Type B pancreatic cell (in vitro differentiated cells): Measurements from ENCODE around the gene HSP90AB1. TPM values are rescaled to one million over a fixed set of nuclear protein-coding genes. Genes with fewer than 3 reads are reported as not detected.

Source experiments
- DNase-seq: peaks from one replicate; pipeline ENCODE4 v3.0.0; 2021; ENCODE audit warnings: mixed read lengths; ENCODE audit not compliant: unreplicated experiment; ENCODE audit errors: extremely low spot score
- H3K27ac Mint-ChIP-seq: 2 replicates; pipeline ENCODE4 v1.8.0; 2021; ENCODE audit warnings: mild to moderate bottlenecking, mixed read lengths
- H3K27me3 Mint-ChIP-seq: 2 replicates; pipeline ENCODE4 v1.8.0; 2021; ENCODE audit warnings: mixed read lengths
- H3K36me3 Mint-ChIP-seq: 2 replicates; pipeline ENCODE4 v1.8.0; 2021; ENCODE audit warnings: mixed read lengths
- H3K4me1 Mint-ChIP-seq: one replicate; pipeline ENCODE4 v1.8.0; 2021; ENCODE audit warnings: mixed read lengths; ENCODE audit not compliant: unreplicated experiment
- H3K4me3 Mint-ChIP-seq: 2 replicates; pipeline ENCODE4 v1.8.0; 2021; ENCODE audit warnings: mild to moderate bottlenecking, mixed read lengths
- H3K9me3 Mint-ChIP-seq: 2 replicates; pipeline ENCODE4 v1.8.0; 2021; ENCODE audit warnings: mixed read lengths
- total RNA-seq: library from RNA; stranded (reverse); gene quantifications from 2 replicates; pipeline ENCODE4 v1.2.1, GENCODE V29; 2021; ENCODE audit warnings: low replicate concordance
- TF ChIP-seq, protein P1 (sequence below): fragments of 200-600 bp; sonication (generic); conservative IDR thresholded peaks from 2 replicates; pipeline ENCODE4 v1.5.0; 2021; ENCODE audit warnings: antibody characterized with exemption, mild to moderate bottlenecking

HSP90AB1 gene
- total RNA-seq, 1 donor from 2014 or later, result 1,082 TPM

GRCh38 chr6:44249082-44249748 lies 2.3 kb downstream of the HSP90AB1 start:
- DNase-seq, result no peak
- Mint-ChIP-seq H3K9me3 (no peaks in the 10 kb centered on the region), H3K27me3 (peaks cover 6% of the 10 kb centered on the region), H3K27ac (peak overlapping the region; percentile 100), H3K4me1 (peaks cover 41% of the 10 kb centered on the region), H3K36me3 (peaks cover 53% of the 10 kb centered on the region), H3K4me3 (peak overlapping the region; percentile 99)
- TF ChIP-seq, protein P1, sequence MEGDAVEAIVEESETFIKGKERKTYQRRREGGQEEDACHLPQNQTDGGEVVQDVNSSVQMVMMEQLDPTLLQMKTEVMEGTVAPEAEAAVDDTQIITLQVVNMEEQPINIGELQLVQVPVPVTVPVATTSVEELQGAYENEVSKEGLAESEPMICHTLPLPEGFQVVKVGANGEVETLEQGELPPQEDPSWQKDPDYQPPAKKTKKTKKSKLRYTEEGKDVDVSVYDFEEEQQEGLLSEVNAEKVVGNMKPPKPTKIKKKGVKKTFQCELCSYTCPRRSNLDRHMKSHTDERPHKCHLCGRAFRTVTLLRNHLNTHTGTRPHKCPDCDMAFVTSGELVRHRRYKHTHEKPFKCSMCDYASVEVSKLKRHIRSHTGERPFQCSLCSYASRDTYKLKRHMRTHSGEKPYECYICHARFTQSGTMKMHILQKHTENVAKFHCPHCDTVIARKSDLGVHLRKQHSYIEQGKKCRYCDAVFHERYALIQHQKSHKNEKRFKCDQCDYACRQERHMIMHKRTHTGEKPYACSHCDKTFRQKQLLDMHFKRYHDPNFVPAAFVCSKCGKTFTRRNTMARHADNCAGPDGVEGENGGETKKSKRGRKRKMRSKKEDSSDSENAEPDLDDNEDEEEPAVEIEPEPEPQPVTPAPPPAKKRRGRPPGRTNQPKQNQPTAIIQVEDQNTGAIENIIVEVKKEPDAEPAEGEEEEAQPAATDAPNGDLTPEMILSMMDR, result no peak

DNA sequence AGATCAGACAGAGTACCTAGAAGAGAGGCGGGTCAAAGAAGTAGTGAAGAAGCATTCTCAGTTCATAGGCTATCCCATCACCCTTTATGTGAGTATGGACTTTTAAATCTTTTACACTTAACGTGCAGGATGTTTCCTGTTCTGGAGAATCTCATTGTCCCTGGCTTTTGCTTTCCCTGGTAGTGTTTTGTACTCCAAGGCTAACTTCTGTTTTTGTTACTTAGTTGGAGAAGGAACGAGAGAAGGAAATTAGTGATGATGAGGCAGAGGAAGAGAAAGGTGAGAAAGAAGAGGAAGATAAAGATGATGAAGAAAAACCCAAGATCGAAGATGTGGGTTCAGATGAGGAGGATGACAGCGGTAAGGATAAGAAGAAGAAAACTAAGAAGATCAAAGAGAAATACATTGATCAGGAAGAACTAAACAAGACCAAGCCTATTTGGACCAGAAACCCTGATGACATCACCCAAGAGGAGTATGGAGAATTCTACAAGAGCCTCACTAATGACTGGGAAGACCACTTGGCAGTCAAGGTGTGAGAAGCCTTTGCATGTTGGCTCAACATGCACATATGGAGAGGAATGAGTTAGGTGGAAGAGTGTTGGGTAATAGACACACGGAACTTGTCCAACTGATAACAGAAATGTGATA lies 3.3 kb downstream of the HSP90AB1 start:
- H3K27ac Mint-ChIP-seq, result peak overlapping the region; percentile 61
- no peak for DNase-seq
- H3K4me1 Mint-ChIP-seq, result peaks cover 44% of the 10 kb centered on the region
- peaks cover 6% of the 10 kb centered on the region for H3K27me3 Mint-ChIP-seq
- TF ChIP-seq, protein P1, result no peak
- no peaks in the 10 kb centered on the region for H3K9me3 Mint-ChIP-seq
- peak overlapping the region; percentile 99 for H3K4me3 Mint-ChIP-seq
- peaks cover 53% of the 10 kb centered on the region for H3K36me3 Mint-ChIP-seq

GRCh38 chr6:44250718-44251123 lies 3.8 kb downstream of the HSP90AB1 start:
- no peaks in the 10 kb centered on the region for H3K9me3 Mint-ChIP-seq
- H3K27me3 Mint-ChIP-seq, result peaks cover 6% of the 10 kb centered on the region
- H3K4me1 Mint-ChIP-seq, result peaks cover 41% of the 10 kb centered on the region
- TF ChIP-seq, protein P1, result no peak
- H3K4me3 Mint-ChIP-seq, result no peak overlapping the region
- H3K27ac Mint-ChIP-seq, result no peak overlapping the region
- DNase-seq, result no peak
- H3K36me3 Mint-ChIP-seq, result peaks cover 53% of the 10 kb centered on the region

DNA sequence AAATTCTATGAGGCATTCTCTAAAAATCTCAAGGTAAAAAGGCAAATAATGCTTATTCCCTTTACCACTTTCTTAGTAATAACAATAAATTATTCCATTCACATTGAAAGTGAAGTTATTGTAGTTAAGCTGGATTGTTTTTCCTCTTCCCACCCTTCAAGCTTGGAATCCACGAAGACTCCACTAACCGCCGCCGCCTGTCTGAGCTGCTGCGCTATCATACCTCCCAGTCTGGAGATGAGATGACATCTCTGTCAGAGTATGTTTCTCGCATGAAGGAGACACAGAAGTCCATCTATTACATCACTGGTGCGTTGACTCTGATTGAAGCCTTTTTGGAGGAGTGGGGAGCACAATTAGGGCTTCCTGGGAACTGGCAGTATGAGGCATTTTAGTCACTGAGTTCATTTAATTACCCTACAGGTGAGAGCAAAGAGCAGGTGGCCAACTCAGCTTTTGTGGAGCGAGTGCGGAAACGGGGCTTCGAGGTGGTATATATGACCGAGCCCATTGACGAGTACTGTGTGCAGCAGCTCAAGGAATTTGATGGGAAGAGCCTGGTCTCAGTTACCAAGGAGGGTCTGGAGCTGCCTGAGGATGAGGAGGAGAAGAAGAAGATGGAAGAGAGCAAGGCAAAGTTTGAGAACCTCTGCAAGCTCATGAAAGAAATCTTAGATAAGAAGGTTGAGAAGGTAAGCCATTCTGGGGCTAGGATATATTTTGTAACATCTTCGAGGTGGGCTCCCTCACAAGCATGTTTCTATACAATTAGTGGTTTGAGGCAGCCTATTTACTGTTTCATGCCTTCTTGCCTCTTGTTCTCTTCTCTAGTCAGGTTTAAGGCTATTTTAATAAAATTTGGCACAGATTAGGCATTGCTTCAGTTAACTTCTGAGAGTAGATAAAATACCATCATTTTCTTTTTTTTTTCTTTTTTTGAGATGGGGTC lies 4.9 kb downstream of the HSP90AB1 start:
- Mint-ChIP-seq H3K27ac (peak overlapping the region; percentile 66), H3K36me3 (peaks cover 51% of the 10 kb centered on the region), H3K4me1 (peaks cover 49% of the 10 kb centered on the region), H3K27me3 (peaks cover 3% of the 10 kb centered on the region), H3K4me3 (no peak overlapping the region), H3K9me3 (no peaks in the 10 kb centered on the region)
- TF ChIP-seq, protein P1, result no peak
- DNase-seq, result no peak

GRCh38 chr6:44253307-44254101 lies 6.6 kb downstream of the HSP90AB1 start:
- DNase-seq, result no peak
- H3K36me3 Mint-ChIP-seq, result peaks cover 41% of the 10 kb centered on the region
- H3K9me3 Mint-ChIP-seq, result no peaks in the 10 kb centered on the region
- H3K27me3 Mint-ChIP-seq, result no peaks in the 10 kb centered on the region
- H3K4me3 Mint-ChIP-seq, result peak overlapping the region; percentile 44
- peak overlapping the region; percentile 81 for H3K27ac Mint-ChIP-seq
- TF ChIP-seq, protein P1, result peak; percentile 72
- H3K4me1 Mint-ChIP-seq, result peaks cover 56% of the 10 kb centered on the region
